ENCODE measurements around the gene TEP1. TPM values are rescaled to one million over a fixed set of nuclear protein-coding genes. Genes with fewer than 3 reads are reported as not detected.

The TEP1 gene
- total RNA-seq, 1 experiment from 2014 or later = 18.8 TPM

DNA sequence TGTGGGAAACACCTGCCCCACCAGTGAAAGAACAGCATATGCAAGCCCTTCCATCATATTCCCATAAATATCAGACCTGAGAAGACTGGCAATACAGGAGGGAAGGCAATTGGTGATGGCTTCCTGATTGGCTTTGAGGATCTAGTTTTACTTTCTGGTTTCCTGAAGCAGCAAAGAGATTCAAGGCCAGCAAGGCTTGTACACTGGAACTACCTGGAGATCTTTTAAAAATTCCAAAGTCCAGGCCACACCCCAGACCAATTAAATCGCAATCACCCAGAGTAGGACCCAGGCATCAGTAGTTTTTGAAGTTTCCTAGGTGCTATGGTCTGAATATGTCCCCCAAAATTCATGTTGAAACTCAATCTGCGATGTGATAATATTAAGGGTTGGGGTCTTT, 2.9 kb upstream of the TEP1 start:
- H3K4me1 Mint-ChIP-seq (ENCODE audit: low read depth, unreplicated experiment) = peaks cover 32% of the 10 kb centered on the region
- ChIA-PET POLR2A (interaction anchor here (0.5 to 1.2 kb wide), 4 partner anchors 39 to 73 kb away, joined by 3 to 11 read pairs (median 10); partner anchors contain the start of genes APEX1, OSGEP, PARP2 and PIP4P1), CTCF (interaction anchor here (0.5 to 1.4 kb wide), 11 partner anchors 8 to 207 kb away, joined by 3 to 9 read pairs (median 4); partner anchors contain the start of genes APEX1, OSGEP, PARP2 and PIP4P1)
- H3K4me3 Mint-ChIP-seq (ENCODE audit: unreplicated experiment) = no peak overlapping the region
- H3K27ac Mint-ChIP-seq (ENCODE audit: unreplicated experiment) = peak overlapping the region; percentile 13
- DNase-seq = no peak
- no peaks in the 10 kb centered on the region for H3K36me3 ChIP-seq (ENCODE audit: control insufficient read depth, insufficient read depth, low read length)
- H3K9me3 Mint-ChIP-seq (ENCODE audit: unreplicated experiment) = no peaks in the 10 kb centered on the region
- TF ChIP-seq, protein P1, sequence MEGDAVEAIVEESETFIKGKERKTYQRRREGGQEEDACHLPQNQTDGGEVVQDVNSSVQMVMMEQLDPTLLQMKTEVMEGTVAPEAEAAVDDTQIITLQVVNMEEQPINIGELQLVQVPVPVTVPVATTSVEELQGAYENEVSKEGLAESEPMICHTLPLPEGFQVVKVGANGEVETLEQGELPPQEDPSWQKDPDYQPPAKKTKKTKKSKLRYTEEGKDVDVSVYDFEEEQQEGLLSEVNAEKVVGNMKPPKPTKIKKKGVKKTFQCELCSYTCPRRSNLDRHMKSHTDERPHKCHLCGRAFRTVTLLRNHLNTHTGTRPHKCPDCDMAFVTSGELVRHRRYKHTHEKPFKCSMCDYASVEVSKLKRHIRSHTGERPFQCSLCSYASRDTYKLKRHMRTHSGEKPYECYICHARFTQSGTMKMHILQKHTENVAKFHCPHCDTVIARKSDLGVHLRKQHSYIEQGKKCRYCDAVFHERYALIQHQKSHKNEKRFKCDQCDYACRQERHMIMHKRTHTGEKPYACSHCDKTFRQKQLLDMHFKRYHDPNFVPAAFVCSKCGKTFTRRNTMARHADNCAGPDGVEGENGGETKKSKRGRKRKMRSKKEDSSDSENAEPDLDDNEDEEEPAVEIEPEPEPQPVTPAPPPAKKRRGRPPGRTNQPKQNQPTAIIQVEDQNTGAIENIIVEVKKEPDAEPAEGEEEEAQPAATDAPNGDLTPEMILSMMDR (IDR thresholded peaks at IDR 0.05; ENCODE audit: insufficient read depth in 1 of 2, low read depth in 1 of 2, low read length in 1 of 2, severe bottlenecking in 1 of 2, unreplicated experiment in 1 of 2) = no peak
- H3K27me3 Mint-ChIP-seq (ENCODE audit: insufficient read depth, unreplicated experiment) = no peaks in the 10 kb centered on the region
- no peaks in the 10 kb centered on the region for H3K27me3 ChIP-seq (replicated peaks; ENCODE audit: control insufficient read depth, insufficient read depth, low read length)
- peaks cover 6% of the 10 kb centered on the region for H3K36me3 Mint-ChIP-seq (ENCODE audit: insufficient read depth, unreplicated experiment)
- no TSS peak for BruUV-seq (replicated peaks)
- no peak overlapping the region for H3K4me3 ChIP-seq (ENCODE audit: low read depth, low read length)
- no peaks in the 10 kb centered on the region for H3K9me3 ChIP-seq
- intact Hi-C loops (cut with micrococcal nuclease; ENCODE audit: unreplicated experiment) = loop anchor here (5.0 to 10.0 kb wide), 2 partner anchors 129 to 266 kb away; partner anchors contain the start of gene RNASE4
- H3K4me1 ChIP-seq = peaks cover 47% of the 10 kb centered on the region

GRCh38 chr14:20415782-20416206, 2.5 kb upstream of the TEP1 start:
- no TSS peak for BruUV-seq (replicated peaks)
- CTCF ChIA-PET = interaction anchor here (0.5 to 1.4 kb wide), 11 partner anchors 9 to 207 kb away, joined by 3 to 9 read pairs (median 4); partner anchors contain the start of genes APEX1, OSGEP, PARP2 and PIP4P1
- intact Hi-C loops (cut with micrococcal nuclease; ENCODE audit: unreplicated experiment) = loop anchor here (1.0 to 10.0 kb wide), 3 partner anchors 72 to 267 kb away; partner anchors contain the start of genes PARP2 and RNASE4
- peaks cover 32% of the 10 kb centered on the region for H3K4me1 Mint-ChIP-seq (ENCODE audit: low read depth, unreplicated experiment)
- no peaks in the 10 kb centered on the region for H3K27me3 Mint-ChIP-seq (ENCODE audit: insufficient read depth, unreplicated experiment)
- H3K27me3 ChIP-seq (replicated peaks; ENCODE audit: control insufficient read depth, insufficient read depth, low read length) = no peaks in the 10 kb centered on the region
- H3K4me1 ChIP-seq = peaks cover 47% of the 10 kb centered on the region
- H3K27ac Mint-ChIP-seq (ENCODE audit: unreplicated experiment) = peak overlapping the region; percentile 13
- no peaks in the 10 kb centered on the region for H3K36me3 ChIP-seq (ENCODE audit: control insufficient read depth, insufficient read depth, low read length)
- H3K36me3 Mint-ChIP-seq (ENCODE audit: insufficient read depth, unreplicated experiment) = peaks cover 6% of the 10 kb centered on the region
- DNase-seq = peak in 1 of 2 experiments; percentile 65
- H3K4me3 ChIP-seq (ENCODE audit: low read depth, low read length) = no peak overlapping the region
- H3K4me3 Mint-ChIP-seq (ENCODE audit: unreplicated experiment) = no peak overlapping the region
- TF ChIP-seq, protein P1 (IDR thresholded peaks at IDR 0.05; ENCODE audit: insufficient read depth in 1 of 2, low read depth in 1 of 2, low read length in 1 of 2, severe bottlenecking in 1 of 2, unreplicated experiment in 1 of 2) = peak; percentile 54 to 59
- no peaks in the 10 kb centered on the region for H3K9me3 Mint-ChIP-seq (ENCODE audit: unreplicated experiment)
- POLR2A ChIA-PET = interaction anchor here (0.5 to 1.2 kb wide), 4 partner anchors 39 to 73 kb away, joined by 3 to 11 read pairs (median 10); partner anchors contain the start of genes APEX1, OSGEP, PARP2 and PIP4P1
- H3K9me3 ChIP-seq = no peaks in the 10 kb centered on the region

- Mint-ChIP-seq H3K9me3 (ENCODE audit: unreplicated experiment) (no peaks in the 10 kb centered on the region), H3K4me3 (ENCODE audit: unreplicated experiment) (peak overlapping the region; percentile 97), H3K27ac (ENCODE audit: unreplicated experiment) (peak overlapping the region; percentile 93), H3K36me3 (ENCODE audit: insufficient read depth, unreplicated experiment) (peaks cover 6% of the 10 kb centered on the region), H3K27me3 (ENCODE audit: insufficient read depth, unreplicated experiment) (no peaks in the 10 kb centered on the region), H3K4me1 (ENCODE audit: low read depth, unreplicated experiment) (peaks cover 24% of the 10 kb centered on the region)
- Histone ChIP-seq H3K4me1 (peaks cover 36% of the 10 kb centered on the region), H3K9me3 (no peaks in the 10 kb centered on the region), H3K36me3 (ENCODE audit: control insufficient read depth, insufficient read depth, low read length) (no peaks in the 10 kb centered on the region), H3K4me3 (ENCODE audit: low read depth, low read length) (peak overlapping the region; percentile 97), H3K27me3 (replicated peaks; ENCODE audit: control insufficient read depth, insufficient read depth, low read length) (no peaks in the 10 kb centered on the region)
- POLR2A ChIA-PET = interaction anchor here (0.6 to 2.0 kb wide), 6 partner anchors 41 to 71 kb away, joined by 3 to 11 read pairs (median 4); partner anchors contain the start of genes APEX1, OSGEP, PARP2 and PIP4P1
- no peak for DNase-seq
- TSS peak; percentile 70 for BruUV-seq (replicated peaks)
- intact Hi-C loops (cut with micrococcal nuclease; ENCODE audit: unreplicated experiment) = loop anchor here (1.0 to 10.0 kb wide), 3 partner anchors 56 to 193 kb away; partner anchors contain the start of gene PNP
- TF ChIP-seq, protein P1 (IDR thresholded peaks at IDR 0.05; ENCODE audit: insufficient read depth in 1 of 2, low read depth in 1 of 2, low read length in 1 of 2, severe bottlenecking in 1 of 2, unreplicated experiment in 1 of 2) = no peak
- CTCF ChIA-PET = no interaction called here
These were observed 412 bp upstream of the TEP1 start for GRCh38 chr14:20413744-20414082.
